MCF 10A (cell line): ENCODE results near the gene PLK5. TPM values are rescaled to one million over a fixed set of nuclear protein-coding genes. Genes with fewer than 3 reads are reported as not detected.
"Not testable (repeated sequence)": the region's sequence is repeated elsewhere in the genome, so short reads cannot be mapped to it uniquely, and the experiment has no call there.

Source experiments
- BruUV-seq: library from RNA; stranded (reverse); fragments of 400-500 nt; replicated peaks from 2 replicates; lab custom pipeline; 2021; lab: Mats Ljungman, UMichigan
- CTCF ChIA-PET: fragments of 300-600 bp; sonication (Branson Sonifier 250); formaldehyde crosslinking; extraction: SDS; loops from one replicate; lab custom pipeline; 2021; ENCODE audit warnings: antibody characterized with exemption, inconsistent platforms; lab: Yijun Ruan, JAX
- POLR2A ChIA-PET: fragments of 300-600, 350-650 bp; sonication (Branson Sonifier 250); formaldehyde crosslinking; extraction: SDS; loops from one replicate; lab custom pipeline; 2020; ENCODE audit warnings: antibody characterized with exemption, inconsistent platforms; lab: Yijun Ruan, JAX
- DNase-seq: peaks from one replicate; pipeline ENCODE4 v3.0.0-alpha.2; 2018; ENCODE audit not compliant: unreplicated experiment
- H3K27ac Mint-ChIP-seq: one replicate; pipeline ENCODE4 v1.8.0; 2022; ENCODE audit warnings: mild to moderate bottlenecking, low read depth, mixed read lengths; ENCODE audit not compliant: unreplicated experiment
- H3K27me3 Mint-ChIP-seq: one replicate; pipeline ENCODE4 v1.8.0; 2022; ENCODE audit warnings: mixed read lengths; ENCODE audit not compliant: insufficient read depth, unreplicated experiment
- H3K36me3 Mint-ChIP-seq: one replicate; pipeline ENCODE4 v1.8.0; 2022; ENCODE audit warnings: mild to moderate bottlenecking, moderate library complexity, mixed read lengths; ENCODE audit not compliant: insufficient read depth, unreplicated experiment
- H3K4me1 Mint-ChIP-seq: one replicate; pipeline ENCODE4 v1.8.0; 2022; ENCODE audit warnings: mixed read lengths; ENCODE audit not compliant: insufficient read depth, unreplicated experiment
- H3K4me3 Mint-ChIP-seq: one replicate; pipeline ENCODE4 v1.8.0; 2022; ENCODE audit warnings: mild to moderate bottlenecking, moderate library complexity, mixed read lengths; ENCODE audit not compliant: unreplicated experiment
- H3K9me3 Mint-ChIP-seq: one replicate; pipeline ENCODE4 v1.8.0; 2022; ENCODE audit warnings: mixed read lengths; ENCODE audit not compliant: unreplicated experiment
- intact Hi-C: fragments of 100-400 bp; cut with micrococcal nuclease; formaldehyde crosslinking; loops from 2 replicates; pipeline ENCODE4 v1.14.1; 2022
- total RNA-seq: library from RNA; stranded (reverse); gene quantifications from 2 replicates; pipeline ENCODE4 v1.2.3, GENCODE V29; 2022
- TF ChIP-seq, protein P1 (sequence below): fragments of 200-600 bp; IDR thresholded peaks from one replicate; pipeline ENCODE4 v1.8.0; 2022; ENCODE audit warnings: antibody characterized with exemption, mild to moderate bottlenecking; ENCODE audit not compliant: unreplicated experiment

Gene PLK5
- total RNA-seq, 1 experiment from 2014 or later: 0.21 TPM

GRCh38 chr19:1495799-1496713 is 27.8 kb upstream of the PLK5 start:
- H3K9me3 Mint-ChIP-seq: no peaks in the 10 kb centered on the region
- H3K4me1 Mint-ChIP-seq: peaks cover 7% of the 10 kb centered on the region
- intact Hi-C loops: no loop called here
- BruUV-seq: no TSS peak
- no peaks in the 10 kb centered on the region for H3K36me3 Mint-ChIP-seq
- no peaks in the 10 kb centered on the region for H3K27me3 Mint-ChIP-seq
- CTCF ChIA-PET: no interaction called here
- no peak for DNase-seq
- H3K4me3 Mint-ChIP-seq: no peak overlapping the region
- POLR2A ChIA-PET: no interaction called here
- H3K27ac Mint-ChIP-seq: no peak overlapping the region
- TF ChIP-seq, protein P1, sequence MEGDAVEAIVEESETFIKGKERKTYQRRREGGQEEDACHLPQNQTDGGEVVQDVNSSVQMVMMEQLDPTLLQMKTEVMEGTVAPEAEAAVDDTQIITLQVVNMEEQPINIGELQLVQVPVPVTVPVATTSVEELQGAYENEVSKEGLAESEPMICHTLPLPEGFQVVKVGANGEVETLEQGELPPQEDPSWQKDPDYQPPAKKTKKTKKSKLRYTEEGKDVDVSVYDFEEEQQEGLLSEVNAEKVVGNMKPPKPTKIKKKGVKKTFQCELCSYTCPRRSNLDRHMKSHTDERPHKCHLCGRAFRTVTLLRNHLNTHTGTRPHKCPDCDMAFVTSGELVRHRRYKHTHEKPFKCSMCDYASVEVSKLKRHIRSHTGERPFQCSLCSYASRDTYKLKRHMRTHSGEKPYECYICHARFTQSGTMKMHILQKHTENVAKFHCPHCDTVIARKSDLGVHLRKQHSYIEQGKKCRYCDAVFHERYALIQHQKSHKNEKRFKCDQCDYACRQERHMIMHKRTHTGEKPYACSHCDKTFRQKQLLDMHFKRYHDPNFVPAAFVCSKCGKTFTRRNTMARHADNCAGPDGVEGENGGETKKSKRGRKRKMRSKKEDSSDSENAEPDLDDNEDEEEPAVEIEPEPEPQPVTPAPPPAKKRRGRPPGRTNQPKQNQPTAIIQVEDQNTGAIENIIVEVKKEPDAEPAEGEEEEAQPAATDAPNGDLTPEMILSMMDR: no peak

GRCh38 chr19:1496714-1497577 is 26.9 kb upstream of the PLK5 start:
- intact Hi-C loops: no loop called here
- no peak overlapping the region for H3K27ac Mint-ChIP-seq

GRCh38 chr19:1497578-1498235 is 26.2 kb upstream of the PLK5 start:
- TF ChIP-seq, protein P1: no peak
- BruUV-seq: no TSS peak
- H3K9me3 Mint-ChIP-seq: no peaks in the 10 kb centered on the region
- no peak for DNase-seq
- CTCF ChIA-PET: no interaction called here
- no peak overlapping the region for H3K4me3 Mint-ChIP-seq
- intact Hi-C loops: no loop called here
- POLR2A ChIA-PET: interaction anchor here (0.6 kb wide), 1 partner anchor 432 kb away, joined by 3 read pairs; no protein-coding TSS in a partner anchor
- H3K27ac Mint-ChIP-seq: no peak overlapping the region
- H3K27me3 Mint-ChIP-seq: no peaks in the 10 kb centered on the region
- H3K36me3 Mint-ChIP-seq: no peaks in the 10 kb centered on the region
- H3K4me1 Mint-ChIP-seq: no peaks in the 10 kb centered on the region

More at GRCh38 chr19:1496714-1497577, 26.9 kb upstream of the PLK5 start:
- DNase-seq: no peak
- ChIA-PET CTCF (no interaction called here), POLR2A (no interaction called here)
- TF ChIP-seq, protein P1: no peak
- peaks cover 3% of the 10 kb centered on the region for H3K4me1 Mint-ChIP-seq
- no peaks in the 10 kb centered on the region for H3K9me3 Mint-ChIP-seq
- no peak overlapping the region for H3K4me3 Mint-ChIP-seq
- BruUV-seq: no TSS peak
- no peaks in the 10 kb centered on the region for H3K27me3 Mint-ChIP-seq
- H3K36me3 Mint-ChIP-seq: no peaks in the 10 kb centered on the region

DNA sequence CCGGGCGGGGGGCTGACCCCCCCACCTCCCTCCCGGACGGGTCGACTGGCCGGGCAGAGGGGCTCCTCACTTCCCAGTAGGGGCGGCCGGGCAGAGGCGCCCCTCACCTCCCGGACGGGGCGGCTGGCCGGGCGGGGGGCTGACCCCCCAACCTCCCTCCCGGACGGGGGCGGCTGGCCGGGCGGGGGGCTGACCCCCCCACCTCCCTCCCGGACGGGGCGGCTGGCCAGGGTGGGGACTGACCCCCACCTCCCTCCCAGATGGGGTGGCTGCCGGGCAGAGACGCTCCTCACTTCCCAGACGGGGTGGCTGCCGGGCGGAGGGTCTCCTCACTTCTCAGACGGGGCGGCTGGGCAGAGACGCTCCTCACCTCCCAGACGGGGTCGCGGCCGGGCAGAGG is 24.6 kb upstream of the PLK5 start:
- CTCF ChIA-PET, H3K9me3 Mint-ChIP-seq, intact Hi-C loops, H3K4me1 Mint-ChIP-seq, H3K27me3 Mint-ChIP-seq, H3K4me3 Mint-ChIP-seq, BruUV-seq, DNase-seq, POLR2A ChIA-PET, H3K36me3 Mint-ChIP-seq, H3K27ac Mint-ChIP-seq: not testable (repeated sequence)
